Heart right ventricle (tissue), 16 donors: ENCODE measurements around the gene FLNC. TPM values are rescaled to one million over a fixed set of nuclear protein-coding genes. Genes with fewer than 3 reads are reported as not detected.

Experiments
- ATAC-seq, 8 donors: fragments of 200-7000 bp; cut with Tn5 transposase; one replicate each; pipeline ENCODE4 v1.9.1; 2020; ENCODE audit warnings: mild to moderate bottlenecking in 8 of 8, moderate library complexity in 8 of 8, moderate number of reproducible peaks in 1 of 8
- DNase-seq, 2 donors: peaks; one replicate each; pipeline ENCODE4 v3.0.0-alpha.2; 2020
- H3K27ac ChIP-seq, 10 donors: fragments of 200-600 bp; sonication (generic) in 2 of 10; one replicate each; pipeline versions ENCODE4 v1.5.0 to v1.8.0; 2020 to 2022; ENCODE audit warnings: mild to moderate bottlenecking in 3 of 10
- H3K27me3 ChIP-seq, 7 donors: fragments of 200-600 bp; one replicate each; pipeline ENCODE4 v1.8.0; 2021 to 2022; ENCODE audit warnings: mild to moderate bottlenecking in 2 of 7
- H3K36me3 ChIP-seq, 9 donors: fragments of 200-600 bp; sonication (generic) in 1 of 9; one replicate each; pipeline versions ENCODE4 v1.5.0 to v1.8.0; 2020 to 2022; ENCODE audit warnings: mild to moderate bottlenecking in 2 of 9
- H3K4me1 ChIP-seq, 9 donors: fragments of 200-600 bp; sonication (generic) in 1 of 9; one replicate each; pipeline versions ENCODE4 v1.5.0 to v1.8.0; 2020 to 2022; ENCODE audit warnings: mild to moderate bottlenecking in 4 of 9
- H3K4me3 ChIP-seq, 10 donors: fragments of 200-600 bp; sonication (generic) in 2 of 10; one replicate each; pipeline versions ENCODE4 v1.5.0 to v1.8.0; 2020 to 2022; ENCODE audit warnings: mild to moderate bottlenecking in 7 of 10, moderate library complexity in 2 of 10
- H3K9me3 ChIP-seq, 11 donors: fragments of 200-600 bp in 10 of 11; sonication (generic) in 2 of 11; one replicate each; pipeline versions ENCODE4 v1.5.0 to v1.8.0; 2013 to 2022; ENCODE audit warnings: mild to moderate bottlenecking in 2 of 11, control low read depth in 1 of 11, moderate library complexity in 1 of 11
- CTCF ChIP-seq, 9 donors: fragments of 200-600 bp; sonication (generic) in 2 of 9; IDR thresholded peaks; one replicate each; pipeline versions ENCODE4 v1.5.0 to v1.8.0; 2021 to 2022; ENCODE audit warnings: antibody characterized with exemption in 9 of 9, mild to moderate bottlenecking in 5 of 9, moderate library complexity in 1 of 9
- WGBS, 2 donors: extraction: QIAGEN DNeasy Blood & Tissue Kit; methylation state at CpG; one replicate each; pipeline ENCODE4 v1.1.7; 2013; ENCODE audit warnings: inconsistent platforms in 1 of 2; 5-methylcytosine and 5-hydroxymethylcytosine counted together
- intact Hi-C, 10 donors: fragments of 100-400 bp; cut with DNase I; formaldehyde crosslinking; loops; one replicate each; pipeline versions ENCODE4 v1.11.1 to v1.14.2; 2022
- polyA plus RNA-seq, 2 donors: library from polyadenylated mRNA; stranded (reverse); fragments of 200-250 nt; gene quantifications; one replicate each; pipeline ENCODE4 v1.2.3, GENCODE V29; 2013
- total RNA-seq, 10 donors: library from RNA; stranded (reverse); fragmentation: NEBNext Ultra II Directional in 3 of 10; extraction: Animal tissue kit (Norgen Biotek cat#: 25700) in 3 of 10; gene quantifications; one replicate each; pipeline versions ENCODE4 v1.2.1 to v1.2.4, GENCODE V29; 2021 to 2023
- donor health status: Arrhythmogenic right ventricular cardiomyopathy.
- donor health status: ischemic (EF 13 %, LVEDD 7.1; RV severe dilation, severe dysfunction).
- donor health status: healthy with polysubstance abuse.
- donor health status: DM: no; HTN: yes; CAD: no.
- donor health status: DM: no; HTN: no; CAD: no.
- donor health status: ischemic (EF 25% LVEDD 6.9; RV normal size, moderate dysfunction).
- donor health status: ischemic (EF 25% LVEDD 5.7; RV mildly dilated, moderate dysfunction).
- donor health status: healthy.
- donor health status: DM: yes; HTN: yes; CAD: no.
- donor health status: Ischemic cardiomyopathy.
- donor health status: ischemic (EF 35%, LVEDD 5.7; RV mildly dilated, moderate dysfunction).
- donor health status: nonischemic (EF 11% LVEDD 7.7; RV severe dilation, severe dysfunction).
- donor health status: DM: yes; HTN: yes; CAD: no.
- donor health status: PGD.
- donor health status: ischemic (EF 29% LVEDD 5.4; RV normal size, mild dysfunction).
- donor health status: nonischemic (EF 23%, LVEDD 6.1; RV moderate dilation, normal function).

Gene FLNC
- total and polyA plus RNA-seq, 12 donors = 223 to 2,445 (median 1,163) TPM

- H3K27me3 ChIP-seq = peaks cover 0 to 24% (median 0%) of the 10 kb centered on the region in 7 donors
- DNase-seq (no peak), ATAC-seq (no peak)
- H3K4me3 ChIP-seq = no peak overlapping the region
- no peak overlapping the region for H3K27ac ChIP-seq
- H3K4me1 ChIP-seq = peaks cover 10 to 58% (median 35%) of the 10 kb centered on the region in 9 donors
- H3K9me3 ChIP-seq = no peaks in the 10 kb centered on the region
- no peak for TF ChIP-seq CTCF (IDR thresholded peaks at IDR 0.05)
- intact Hi-C loops = loop anchor here in 3 of 10 donors (10.0 kb wide), 2 partner anchors 71 to 131 kb away; partner anchors contain the start of genes CALU (in 3 of the 3) and CCDC136 (in 1 of the 3)
- WGBS, 2 donors = 93 to 94% methylated on average over 27 of the region's 27 CpGs
- H3K36me3 ChIP-seq = peaks cover 0 to 27% (median 8%) of the 10 kb centered on the region in 9 donors
Observed at GRCh38 chr7:128865996-128866877, 36.0 kb downstream of the FLNC start.

GRCh38 chr7:128867241-128867640, 37.0 kb downstream of the FLNC start:
- no peak for TF ChIP-seq CTCF (IDR thresholded peaks at IDR 0.05)
- Histone ChIP-seq H3K4me3 (no peak overlapping the region), H3K4me1 (peaks cover 9 to 48% (median 29%) of the 10 kb centered on the region in 9 donors), H3K9me3 (no peaks in the 10 kb centered on the region), H3K36me3 (peaks cover 0 to 27% (median 8%) of the 10 kb centered on the region in 9 donors), H3K27me3 (peaks cover 0 to 24% (median 0%) of the 10 kb centered on the region in 7 donors), H3K27ac (no peak overlapping the region)
- ATAC-seq = no peak
- 89 to 95% methylated on average over 4 of the region's 4 CpGs for WGBS, 2 donors
- DNase-seq = no peak
- intact Hi-C loops = loop anchor here in 3 of 10 donors (10.0 kb wide), 2 partner anchors 72 to 132 kb away; partner anchors contain the start of genes CALU (in 3 of the 3) and CCDC136 (in 1 of the 3)

GRCh38 chr7:128867842-128868623, 37.8 kb downstream of the FLNC start:
- no peak for ATAC-seq
- no peak for TF ChIP-seq CTCF (IDR thresholded peaks at IDR 0.05)
- Histone ChIP-seq H3K4me1 (peaks cover 8 to 46% (median 27%) of the 10 kb centered on the region in 9 donors), H3K36me3 (peaks cover 0 to 27% (median 8%) of the 10 kb centered on the region in 9 donors), H3K27ac (no peak overlapping the region), H3K27me3 (peaks cover 0 to 24% (median 0%) of the 10 kb centered on the region in 7 donors), H3K9me3 (no peaks in the 10 kb centered on the region), H3K4me3 (no peak overlapping the region)
- no peak for DNase-seq
- WGBS, 2 donors = 68 to 78% methylated on average over 11 of the region's 11 CpGs
- intact Hi-C loops = loop anchor here in 3 of 10 donors (10.0 kb wide), 2 partner anchors 73 to 133 kb away; partner anchors contain the start of genes CALU (in 3 of the 3) and CCDC136 (in 1 of the 3)
